Measurements from ENCODE around the gene ACTR3C. TPM values are rescaled to one million over a fixed set of nuclear protein-coding genes. Genes with fewer than 3 reads are reported as not detected.
A peak's percentile ranks its signal among the peaks of the same experiment; 100 is the strongest.

Gene ACTR3C
- total RNA-seq, 2 experiments from 2014 or later = 4.9 to 7.0 TPM

- Mint-ChIP-seq H3K27me3 (no peaks in the 10 kb centered on the region), H3K27ac (no peak overlapping the region), H3K4me1 (peaks cover 38% of the 10 kb centered on the region), H3K9me3 (no peaks in the 10 kb centered on the region), H3K36me3 (ENCODE audit: low read depth) (peaks cover 5% of the 10 kb centered on the region), H3K4me3 (no peak overlapping the region)
- no peak for DNase-seq
- CTCF ChIA-PET = interaction anchor here (0.8 to 2.3 kb wide), 7 partner anchors 8 to 52 kb away, joined by 3 to 7 read pairs (median 3); no protein-coding TSS in a partner anchor
- POLR2A ChIA-PET = interaction anchor here (1.1 to 5.1 kb wide), 3 partner anchors 8 to 40 kb away, joined by 4 to 47 read pairs (median 4); partner anchors contain the start of gene ZNF775
Measured at GRCh38 chr7:150365673-150366398, 42.5 kb upstream of the ACTR3C start.

DNA sequence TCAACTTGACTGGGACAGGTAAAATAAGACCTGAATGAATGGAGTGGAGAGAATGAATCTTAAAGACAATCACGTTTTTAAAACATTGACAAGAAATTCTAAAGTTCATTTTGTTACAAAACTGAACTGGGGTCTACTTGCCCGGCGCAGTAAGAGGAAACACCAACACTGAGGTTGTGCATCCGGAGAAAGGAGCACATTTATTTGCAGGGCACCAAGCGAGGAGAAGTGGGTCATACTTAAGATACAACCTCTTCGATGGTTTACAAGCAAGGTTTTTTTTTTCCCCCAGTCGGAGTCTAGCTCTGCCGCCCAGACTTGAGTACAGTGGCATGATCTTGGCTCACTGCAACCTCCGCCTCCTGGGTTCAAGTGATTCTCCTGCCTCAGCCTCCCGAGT, 41.8 kb upstream of the ACTR3C start:
- Mint-ChIP-seq H3K27me3 (no peaks in the 10 kb centered on the region), H3K9me3 (no peaks in the 10 kb centered on the region), H3K27ac (no peak overlapping the region), H3K4me3 (no peak overlapping the region), H3K36me3 (ENCODE audit: low read depth) (peaks cover under 1% of the 10 kb centered on the region), H3K4me1 (peaks cover 31% of the 10 kb centered on the region)
- DNase-seq = no peak
- POLR2A ChIA-PET = no interaction called here
- CTCF ChIA-PET = interaction anchor here (1.0 to 1.6 kb wide), 3 partner anchors 10 to 13 kb away, joined by 3 to 7 read pairs (median 4); no protein-coding TSS in a partner anchor

GRCh38 chr7:150363872-150364271, 40.5 kb upstream of the ACTR3C start:
- ChIA-PET POLR2A (no interaction called here), CTCF (interaction anchor here (1.6 kb wide), 1 partner anchor 40 kb away, joined by 3 read pairs; no protein-coding TSS in a partner anchor)
- Mint-ChIP-seq H3K4me1 (peaks cover 30% of the 10 kb centered on the region), H3K36me3 (ENCODE audit: low read depth) (peaks cover 3% of the 10 kb centered on the region), H3K9me3 (peaks cover 3% of the 10 kb centered on the region), H3K27me3 (no peaks in the 10 kb centered on the region), H3K27ac (no peak overlapping the region), H3K4me3 (no peak overlapping the region)
- DNase-seq = no peak

- Mint-ChIP-seq H3K36me3 (ENCODE audit: low read depth) (peaks cover 3% of the 10 kb centered on the region), H3K27ac (no peak overlapping the region), H3K9me3 (peaks cover 3% of the 10 kb centered on the region), H3K4me3 (no peak overlapping the region), H3K27me3 (no peaks in the 10 kb centered on the region), H3K4me1 (peaks cover 35% of the 10 kb centered on the region)
- DNase-seq = no peak
- POLR2A ChIA-PET = interaction anchor here (1.0 kb wide), 1 partner anchor 42 kb away, joined by 3 read pairs; a partner anchor contains a TSS
- CTCF ChIA-PET = interaction anchor here (1.1 to 1.6 kb wide), 2 partner anchors 11 to 41 kb away, joined by 3 read pairs; no protein-coding TSS in a partner anchor
Measured at GRCh38 chr7:150363370-150363769, 40.0 kb upstream of the ACTR3C start.

GRCh38 chr7:150361807-150362621, 38.7 kb upstream of the ACTR3C start:
- Mint-ChIP-seq H3K9me3 (peaks cover 3% of the 10 kb centered on the region), H3K27me3 (no peaks in the 10 kb centered on the region), H3K4me1 (peaks cover 43% of the 10 kb centered on the region), H3K36me3 (ENCODE audit: low read depth) (peaks cover 3% of the 10 kb centered on the region), H3K27ac (no peak overlapping the region), H3K4me3 (no peak overlapping the region)
- no peak for DNase-seq
- ChIA-PET POLR2A (interaction anchor here (1.0 kb wide), 1 partner anchor 44 kb away, joined by 3 read pairs; a partner anchor contains a TSS), CTCF (interaction anchor here (1.1 kb wide), 1 partner anchor 13 kb away, joined by 3 read pairs; no protein-coding TSS in a partner anchor)

- peaks cover 47% of the 10 kb centered on the region for H3K4me1 Mint-ChIP-seq
- H3K4me3 Mint-ChIP-seq = no peak overlapping the region
- DNase-seq = no peak
- H3K36me3 Mint-ChIP-seq (ENCODE audit: low read depth) = peaks cover 3% of the 10 kb centered on the region
- peaks cover 3% of the 10 kb centered on the region for H3K9me3 Mint-ChIP-seq
- CTCF ChIA-PET = no interaction called here
- H3K27ac Mint-ChIP-seq = no peak overlapping the region
- no peaks in the 10 kb centered on the region for H3K27me3 Mint-ChIP-seq
- POLR2A ChIA-PET = interaction anchor here (1.0 kb wide), 1 partner anchor 8 kb away, joined by 4 read pairs; no protein-coding TSS in a partner anchor
Measured at GRCh38 chr7:150361402-150361801, 38.1 kb upstream of the ACTR3C start.

- peaks cover 52% of the 10 kb centered on the region for H3K4me1 Mint-ChIP-seq
- no peak for DNase-seq
- ChIA-PET POLR2A (interaction anchor here (1.0 kb wide), 1 partner anchor 9 kb away, joined by 4 read pairs; no protein-coding TSS in a partner anchor), CTCF (no interaction called here)
- peak overlapping the region; percentile 56 for H3K27ac Mint-ChIP-seq
- H3K36me3 Mint-ChIP-seq (ENCODE audit: low read depth) = peaks cover 3% of the 10 kb centered on the region
- H3K9me3 Mint-ChIP-seq = peaks cover 3% of the 10 kb centered on the region
- no peaks in the 10 kb centered on the region for H3K27me3 Mint-ChIP-seq
- H3K4me3 Mint-ChIP-seq = peak overlapping the region; percentile 12
Measured at GRCh38 chr7:150360363-150361058, 37.2 kb upstream of the ACTR3C start.

DNA sequence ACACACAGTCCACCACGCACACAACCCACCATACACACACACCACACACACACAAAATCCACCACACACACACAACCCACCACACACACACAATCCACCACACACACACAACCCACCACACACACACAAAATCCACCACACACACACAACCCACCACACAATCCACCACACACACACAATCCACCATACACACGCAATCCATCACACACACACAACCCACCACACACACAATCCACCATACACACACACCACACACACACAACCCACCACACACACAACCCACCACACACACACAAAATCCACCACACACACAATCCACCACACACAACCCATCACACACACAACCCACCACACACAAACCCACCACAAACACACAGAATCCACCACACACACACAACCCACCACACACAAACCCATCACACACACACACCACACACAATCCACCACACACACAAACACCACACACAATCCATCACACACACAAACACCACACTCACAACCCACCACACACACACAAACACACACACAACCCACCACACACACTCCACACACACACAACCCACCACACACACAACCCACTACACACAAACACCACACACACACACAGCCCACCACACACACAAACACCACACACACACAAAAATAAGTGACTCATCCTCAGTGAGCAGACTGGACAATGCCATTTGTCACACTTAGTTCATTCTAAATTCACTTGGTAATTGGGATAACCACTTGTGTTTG, 36.4 kb upstream of the ACTR3C start:
- peaks cover 3% of the 10 kb centered on the region for H3K36me3 Mint-ChIP-seq (ENCODE audit: low read depth)
- peaks cover 3% of the 10 kb centered on the region for H3K9me3 Mint-ChIP-seq
- DNase-seq = no peak
- peak overlapping the region; percentile 12 for H3K4me3 Mint-ChIP-seq
- H3K27me3 Mint-ChIP-seq = no peaks in the 10 kb centered on the region
- H3K27ac Mint-ChIP-seq = peak overlapping the region; percentile 56
- ChIA-PET CTCF (no interaction called here), POLR2A (no interaction called here)
- peaks cover 52% of the 10 kb centered on the region for H3K4me1 Mint-ChIP-seq

- Mint-ChIP-seq H3K27me3 (no peaks in the 10 kb centered on the region), H3K4me3 (no peak overlapping the region), H3K9me3 (peaks cover 3% of the 10 kb centered on the region), H3K4me1 (peaks cover 49% of the 10 kb centered on the region), H3K36me3 (ENCODE audit: low read depth) (peaks cover 3% of the 10 kb centered on the region), H3K27ac (no peak overlapping the region)
- ChIA-PET POLR2A (interaction anchor here (0.6 to 2.0 kb wide), 3 partner anchors 20 to 884 kb away, joined by 3 to 10 read pairs (median 4); partner anchors contain the start of gene ZNF775), CTCF (interaction anchor here (1.1 to 2.3 kb wide), 2 partner anchors 11 to 19 kb away, joined by 7 to 9 read pairs; no protein-coding TSS in a partner anchor)
- no peak for DNase-seq
Measured at GRCh38 chr7:150358988-150359621, 35.8 kb upstream of the ACTR3C start.

DNA sequence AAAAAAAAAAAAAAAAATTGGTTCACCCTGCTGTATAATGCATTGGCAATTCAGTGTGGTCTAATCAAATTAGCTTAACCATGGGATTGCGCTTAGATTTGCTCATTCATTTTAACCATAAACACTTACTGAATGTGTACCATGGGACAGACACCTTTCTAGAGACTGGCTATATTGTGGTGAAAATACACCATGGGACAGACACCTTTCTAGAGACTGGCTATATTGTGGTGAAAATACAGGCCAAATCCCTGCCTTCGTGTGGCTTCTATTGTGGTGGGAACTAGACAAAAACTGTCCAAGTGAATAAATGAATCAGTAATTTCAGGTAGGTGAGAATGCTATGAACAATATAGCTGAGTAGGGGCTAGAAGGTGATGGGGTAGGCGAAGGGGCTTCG, 35.1 kb upstream of the ACTR3C start:
- Mint-ChIP-seq H3K4me3 (no peak overlapping the region), H3K27ac (no peak overlapping the region), H3K4me1 (peaks cover 44% of the 10 kb centered on the region), H3K27me3 (no peaks in the 10 kb centered on the region), H3K9me3 (peaks cover 3% of the 10 kb centered on the region), H3K36me3 (ENCODE audit: low read depth) (peaks cover 3% of the 10 kb centered on the region)
- ChIA-PET POLR2A (interaction anchor here (0.6 to 2.0 kb wide), 6 partner anchors 10 to 885 kb away, joined by 3 to 10 read pairs (median 5); partner anchors contain the start of genes REPIN1 and ZNF775), CTCF (interaction anchor here (1.0 to 2.6 kb wide), 6 partner anchors 8 to 75 kb away, joined by 3 to 9 read pairs (median 6); no protein-coding TSS in a partner anchor)
- no peak for DNase-seq

DNA sequence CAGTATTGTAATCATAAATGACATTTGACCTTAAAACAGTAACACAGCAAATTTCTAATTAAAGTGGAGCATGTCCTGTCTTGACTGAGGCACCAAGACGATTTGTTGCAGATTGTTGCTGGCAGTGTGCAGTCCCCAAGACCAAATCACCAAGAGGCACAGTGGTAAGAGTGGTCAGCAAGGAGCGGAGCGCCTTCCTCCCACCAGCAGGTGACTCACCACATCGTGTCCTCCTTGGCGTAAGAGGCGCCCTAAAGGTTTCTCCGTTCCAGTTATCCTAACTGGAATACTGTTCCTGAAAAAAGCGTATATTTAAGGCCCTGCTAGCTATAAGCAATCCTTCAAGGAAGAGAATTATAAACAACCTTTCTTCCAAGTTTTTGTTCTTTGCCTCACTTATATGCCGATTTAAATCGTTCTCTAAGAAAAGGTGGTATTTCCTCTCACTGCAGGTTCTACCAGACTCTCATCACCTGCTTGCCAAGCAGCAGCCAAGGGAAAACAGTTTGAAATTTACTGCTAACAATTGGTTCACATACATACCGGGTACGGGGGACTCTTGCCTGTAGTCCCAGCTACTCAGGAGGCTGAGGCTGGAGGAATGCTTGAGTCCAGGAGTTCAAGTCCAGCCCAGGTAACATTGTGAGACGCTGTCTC, 34.6 kb upstream of the ACTR3C start:
- Mint-ChIP-seq H3K4me1 (peaks cover 43% of the 10 kb centered on the region), H3K9me3 (peaks cover 3% of the 10 kb centered on the region), H3K36me3 (ENCODE audit: low read depth) (peaks cover 3% of the 10 kb centered on the region), H3K27me3 (no peaks in the 10 kb centered on the region), H3K27ac (peak overlapping the region; percentile 68), H3K4me3 (no peak overlapping the region)
- ChIA-PET POLR2A (interaction anchor here (0.6 to 2.0 kb wide), 7 partner anchors 9 to 885 kb away, joined by 3 to 10 read pairs (median 4); partner anchors contain the start of genes REPIN1 and ZNF775), CTCF (interaction anchor here (0.6 to 3.6 kb wide), 8 partner anchors 9 to 75 kb away, joined by 3 to 12 read pairs (median 6); a partner anchor contains a TSS)
- no peak for DNase-seq

Data from activated CD4-positive, alpha-beta memory T cell treated with anti-CD3 and anti-CD28 coated beads, Interleukin-2, amount 10 ng/mL, durations not matched to agents 7 days and 5 days (primary cell).